CD1c-positive myeloid dendritic cell (primary cell): ENCODE measurements around the gene LMLN.
A peak's percentile ranks its signal among the peaks of the same experiment; 100 is the strongest.
"Not testable (repeated sequence)": the region's sequence is repeated elsewhere in the genome, so short reads cannot be mapped to it uniquely, and the experiment has no call there.

Experiments used
- DNase-seq: peaks from one replicate; pipeline ENCODE4 v3.0.0-alpha.2; 2016; ENCODE audit errors: extremely low spot score

The LMLN gene, protein sequence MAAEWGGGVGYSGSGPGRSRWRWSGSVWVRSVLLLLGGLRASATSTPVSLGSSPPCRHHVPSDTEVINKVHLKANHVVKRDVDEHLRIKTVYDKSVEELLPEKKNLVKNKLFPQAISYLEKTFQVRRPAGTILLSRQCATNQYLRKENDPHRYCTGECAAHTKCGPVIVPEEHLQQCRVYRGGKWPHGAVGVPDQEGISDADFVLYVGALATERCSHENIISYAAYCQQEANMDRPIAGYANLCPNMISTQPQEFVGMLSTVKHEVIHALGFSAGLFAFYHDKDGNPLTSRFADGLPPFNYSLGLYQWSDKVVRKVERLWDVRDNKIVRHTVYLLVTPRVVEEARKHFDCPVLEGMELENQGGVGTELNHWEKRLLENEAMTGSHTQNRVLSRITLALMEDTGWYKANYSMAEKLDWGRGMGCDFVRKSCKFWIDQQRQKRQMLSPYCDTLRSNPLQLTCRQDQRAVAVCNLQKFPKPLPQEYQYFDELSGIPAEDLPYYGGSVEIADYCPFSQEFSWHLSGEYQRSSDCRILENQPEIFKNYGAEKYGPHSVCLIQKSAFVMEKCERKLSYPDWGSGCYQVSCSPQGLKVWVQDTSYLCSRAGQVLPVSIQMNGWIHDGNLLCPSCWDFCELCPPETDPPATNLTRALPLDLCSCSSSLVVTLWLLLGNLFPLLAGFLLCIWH

DNA sequence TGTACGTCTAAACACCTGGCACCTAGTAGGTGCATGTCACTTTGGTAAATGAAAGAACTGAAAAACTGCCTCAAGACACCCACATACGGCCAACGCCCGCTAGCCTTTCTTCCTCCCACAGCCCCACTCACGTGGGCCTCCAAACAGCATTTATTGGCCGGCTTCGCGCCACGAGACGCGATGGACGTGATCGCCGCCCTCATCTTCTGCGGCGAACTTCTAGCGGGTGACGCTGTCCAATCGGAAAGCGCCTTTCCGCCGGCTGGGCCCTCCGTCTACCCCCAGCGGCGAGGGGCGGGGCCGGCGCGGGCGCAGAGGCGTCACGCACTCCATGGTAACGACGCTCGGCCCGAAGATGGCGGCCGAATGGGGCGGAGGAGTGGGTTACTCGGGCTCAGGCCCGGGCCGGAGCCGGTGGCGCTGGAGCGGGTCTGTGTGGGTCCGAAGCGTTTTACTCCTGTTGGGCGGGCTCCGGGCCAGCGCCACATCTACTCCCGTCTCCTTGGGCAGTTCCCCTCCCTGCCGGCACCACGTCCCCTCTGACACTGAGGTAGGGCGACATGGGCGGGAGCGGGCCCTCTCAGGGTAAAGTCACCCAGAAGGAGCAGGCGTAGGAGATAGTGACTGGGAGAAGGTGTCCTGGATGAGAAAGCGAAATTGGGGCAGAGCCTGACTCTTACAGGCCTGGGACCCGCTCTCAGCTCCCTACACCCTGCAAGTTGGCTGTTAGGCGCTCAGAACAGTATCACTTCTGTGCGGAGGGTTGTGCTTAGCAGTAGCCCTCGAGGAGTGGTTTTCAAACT lies at the start of gene LMLN:
LMLN (plus strand) TSS at position 327 of the 803 bp plus-strand sequence; CDS start at position 356, 29 bp downstream.
- DNase-seq, result peak; percentile 98

DNA sequence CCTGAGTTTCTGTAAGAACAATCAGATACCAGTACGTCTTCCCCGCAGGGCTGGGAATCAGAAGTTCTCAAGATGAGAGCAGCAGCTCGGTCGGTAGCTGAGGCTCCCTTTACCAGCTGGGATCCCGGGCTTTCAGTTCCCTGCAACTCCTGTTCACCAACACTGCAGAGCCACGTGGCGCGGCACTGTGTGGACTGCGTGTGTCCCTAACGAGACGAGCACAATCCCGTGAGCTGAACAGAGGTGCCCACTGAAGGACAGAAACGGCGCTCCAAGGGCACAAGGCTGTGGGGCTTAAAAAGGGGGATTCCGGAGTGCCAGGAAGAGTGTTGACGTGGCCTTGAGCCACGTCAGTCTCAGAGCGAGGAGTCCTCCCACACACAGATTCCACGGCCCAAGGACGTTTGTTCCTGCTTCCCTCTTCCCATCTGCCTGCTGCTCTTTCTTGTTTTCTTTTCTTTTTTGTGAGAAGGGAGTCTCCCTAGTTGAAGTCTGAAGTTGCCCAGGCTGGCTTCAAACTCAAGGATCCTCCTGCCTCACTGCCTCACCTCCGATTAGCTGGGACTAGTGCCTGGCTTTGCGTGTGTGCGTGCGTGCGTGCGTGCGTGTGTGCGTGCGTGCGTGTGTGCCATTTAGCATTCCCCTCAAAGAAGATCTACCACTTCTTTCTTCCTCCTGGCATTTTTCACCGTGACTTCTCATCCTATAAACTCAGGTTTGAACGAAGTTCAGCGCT lies 47.1 kb upstream of the LMLN start:
- DNase-seq, result peak; percentile 30

GRCh38 chr3:197913641-197914380 lies 46.2 kb upstream of the LMLN start:
- DNase-seq, result peak; percentile 56

DNA sequence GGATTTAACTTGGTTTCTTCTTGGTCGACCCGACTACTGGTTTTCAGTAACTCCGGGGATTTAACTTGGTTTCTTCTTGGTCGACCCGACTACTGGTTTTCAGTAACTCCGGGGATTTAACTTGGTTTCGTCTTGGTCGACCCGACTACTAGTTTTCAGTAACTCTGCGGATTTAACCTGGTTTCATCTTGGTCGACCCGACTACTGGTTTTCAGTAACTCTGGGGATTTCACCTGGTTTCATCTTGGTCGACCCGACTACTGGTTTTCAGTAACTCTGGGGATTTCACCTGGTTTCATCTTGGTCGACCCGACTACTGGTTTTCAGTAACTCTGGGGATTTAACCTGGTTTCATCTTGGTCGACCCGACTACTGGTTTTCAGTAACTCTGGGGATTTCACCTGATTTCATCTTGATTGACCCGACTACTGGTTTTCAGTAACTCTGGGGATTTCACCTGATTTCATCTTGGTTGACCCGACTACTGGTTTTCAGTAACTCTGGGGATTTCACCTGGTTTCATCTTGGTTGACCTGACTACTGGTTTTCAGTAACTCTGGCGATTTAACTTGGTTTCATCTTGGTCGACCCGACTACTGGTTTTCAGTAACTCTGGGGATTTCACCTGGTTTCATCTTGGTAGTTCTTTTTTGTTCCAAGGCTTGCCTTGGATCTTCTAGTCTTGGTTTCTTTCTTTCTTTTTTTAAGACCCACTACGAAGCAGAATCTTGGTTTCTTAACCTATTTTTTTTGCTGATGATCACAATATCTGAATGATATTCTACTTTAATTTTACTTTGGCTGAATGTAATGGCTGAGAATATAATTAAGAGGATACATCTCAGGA lies 38.4 kb upstream of the LMLN start:
- not testable (repeated sequence) for DNase-seq

DNA sequence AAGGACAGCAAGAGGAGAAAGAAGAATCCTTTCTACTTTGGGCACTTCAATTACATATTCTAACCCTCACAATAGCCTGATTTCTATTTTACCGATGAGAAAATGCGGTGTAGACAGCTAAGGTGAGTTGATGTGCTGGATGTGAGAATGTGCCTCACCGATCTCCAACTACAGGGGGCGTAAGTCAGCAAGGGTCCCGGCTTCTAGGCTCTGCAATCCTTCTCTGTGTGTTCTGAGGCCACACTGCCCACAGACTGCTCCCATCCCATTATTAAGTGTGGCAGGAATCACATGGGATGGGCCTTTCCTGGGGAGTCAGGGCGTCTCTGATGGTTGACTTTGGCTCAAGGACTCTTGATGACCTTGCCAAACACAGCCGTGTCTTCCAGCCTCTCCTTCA lies 33.6 kb upstream of the LMLN start:
- DNase-seq, result no peak

GRCh38 chr3:197927578-197927977 lies 32.4 kb upstream of the LMLN start:
- not testable (repeated sequence) for DNase-seq

- no peak for DNase-seq
These were observed 23.1 kb upstream of the LMLN start for GRCh38 chr3:197936819-197937384.

DNA sequence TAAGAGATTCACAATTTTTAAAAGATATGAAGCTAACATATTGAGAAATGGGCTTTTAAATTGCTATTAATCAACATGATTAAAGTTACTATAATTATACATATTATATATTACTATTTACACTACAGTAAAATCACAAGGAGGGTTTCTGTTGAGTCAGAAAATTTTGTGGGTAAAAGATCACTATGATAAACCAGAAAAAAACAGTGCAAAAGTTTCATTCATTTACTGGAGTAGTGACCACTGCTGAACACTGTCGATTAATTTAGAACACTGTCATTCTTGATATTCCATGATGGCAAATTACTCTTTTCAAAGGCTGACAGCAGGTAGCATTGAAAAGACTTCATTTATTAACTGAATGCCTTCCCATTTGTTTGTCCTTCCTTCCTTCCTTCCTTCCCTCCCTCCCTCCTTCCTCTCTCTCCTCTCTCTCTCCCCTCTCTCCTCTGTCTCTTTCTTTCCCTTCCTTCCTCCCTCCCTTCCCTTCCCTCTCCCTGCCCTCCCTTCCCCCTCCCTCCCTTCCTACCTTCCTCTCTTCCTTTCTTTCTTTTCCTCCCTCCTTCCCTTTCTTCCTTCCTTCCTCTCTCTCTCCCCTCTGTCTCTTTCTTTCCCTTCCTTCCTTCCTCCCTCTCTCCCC lies 19.2 kb upstream of the LMLN start:
- DNase-seq, result no peak

DNA sequence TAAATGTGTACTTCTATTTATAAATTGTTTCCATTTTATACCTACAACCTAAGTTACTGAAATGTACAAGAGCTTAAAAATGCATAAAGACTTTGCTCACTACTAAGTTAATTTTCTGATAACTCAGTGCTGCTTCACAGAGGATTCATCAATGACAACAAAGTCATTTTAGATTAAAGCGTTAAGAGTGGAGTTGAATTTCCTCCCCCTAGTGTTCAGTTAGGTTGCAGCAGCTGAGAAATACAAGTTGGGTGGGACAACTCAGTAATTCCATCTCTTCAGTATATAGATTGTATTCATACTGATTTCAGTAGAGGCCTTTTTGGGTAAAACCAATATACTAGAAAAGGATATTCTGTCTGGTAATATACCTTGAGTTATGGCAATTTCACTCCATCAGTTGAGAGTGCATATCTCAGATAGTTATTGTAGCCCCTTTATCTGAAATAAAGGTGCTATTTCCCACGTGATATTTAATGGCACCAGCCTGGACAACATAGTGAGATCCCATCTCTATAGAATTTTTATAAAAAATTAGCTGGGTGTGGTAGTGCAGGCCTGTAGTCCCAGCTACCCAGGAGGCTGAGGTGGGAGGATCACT lies 17.0 kb upstream of the LMLN start:
- DNase-seq, result peak; percentile 53

GRCh38 chr3:197949191-197949777 lies 10.7 kb upstream of the LMLN start:
- peak; percentile 7 for DNase-seq

DNA sequence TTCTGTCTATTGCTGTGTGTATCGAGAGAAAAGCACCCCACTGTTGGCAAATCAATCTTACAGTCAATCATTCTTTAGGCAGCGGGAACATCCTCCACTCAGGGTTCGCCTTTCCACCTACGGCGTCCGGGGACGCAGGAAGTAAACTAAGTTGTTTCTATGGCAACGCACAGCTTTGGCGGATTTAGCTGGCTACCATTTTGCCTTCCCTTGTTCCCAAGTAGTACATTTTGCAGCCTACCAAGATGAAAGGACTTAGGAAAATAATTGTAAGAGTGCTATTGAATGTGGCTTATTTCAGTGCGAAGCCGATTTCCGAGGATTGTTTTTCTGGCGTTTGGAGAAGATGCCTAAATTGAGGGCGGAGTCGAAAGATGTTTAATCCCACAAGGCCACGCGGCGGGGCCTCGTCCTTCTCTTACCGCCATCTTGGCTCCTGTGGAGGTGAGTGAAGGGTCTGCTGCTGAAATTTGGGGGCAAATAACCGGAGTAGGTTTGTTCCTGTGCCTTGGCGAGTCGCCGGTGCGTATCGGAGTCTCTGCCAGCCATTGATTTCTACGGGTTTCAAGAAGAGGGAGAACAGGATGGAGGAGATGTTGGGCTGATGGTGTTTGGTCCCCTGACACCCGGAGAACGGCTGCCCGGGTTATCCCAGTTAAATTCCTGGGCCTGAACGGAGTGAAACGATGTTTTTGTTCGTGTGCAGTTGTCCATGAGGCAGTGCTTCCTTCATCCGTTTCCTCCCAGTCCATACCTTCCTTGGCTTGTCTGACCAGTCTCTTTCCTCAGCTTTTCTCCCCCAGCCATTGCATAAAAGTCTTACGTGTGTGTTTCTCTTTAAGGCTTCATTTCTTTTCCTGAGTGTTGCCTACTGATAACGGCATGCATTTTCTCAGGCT lies 10.0 kb upstream of the LMLN start, which contains the start of gene RPL35A:
RPL35A (plus strand) TSS at position 413 of the 899 bp plus-strand sequence. CDS start 778 bp downstream, outside the sequence.
- DNase-seq, result peak; percentile 97

GRCh38 chr3:197950677-197951061 lies 9.3 kb upstream of the LMLN start:
- DNase-seq, result no peak

GRCh38 chr3:197951392-197951990 lies 8.5 kb upstream of the LMLN start:
- DNase-seq, result no peak

DNA sequence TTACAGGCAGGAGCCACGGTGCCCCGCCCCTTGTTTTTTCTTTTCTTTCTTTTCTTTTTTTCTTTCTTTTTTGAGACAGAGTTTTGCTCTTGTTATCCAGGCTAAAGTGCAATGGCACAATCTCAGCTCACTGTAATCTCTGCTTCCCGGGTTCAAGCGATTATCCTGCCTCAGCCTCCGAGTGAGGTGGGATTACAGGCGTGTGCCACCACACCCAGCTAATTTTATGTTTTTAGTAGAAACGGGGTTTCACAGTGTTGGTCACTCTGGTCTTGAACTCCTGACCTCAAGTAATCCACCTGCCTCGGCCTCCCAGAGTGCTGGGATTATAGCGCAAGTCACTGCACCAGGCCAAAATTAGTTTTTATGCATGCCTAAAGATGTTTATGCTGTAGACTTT lies 7.6 kb upstream of the LMLN start:
- no peak for DNase-seq

DNA sequence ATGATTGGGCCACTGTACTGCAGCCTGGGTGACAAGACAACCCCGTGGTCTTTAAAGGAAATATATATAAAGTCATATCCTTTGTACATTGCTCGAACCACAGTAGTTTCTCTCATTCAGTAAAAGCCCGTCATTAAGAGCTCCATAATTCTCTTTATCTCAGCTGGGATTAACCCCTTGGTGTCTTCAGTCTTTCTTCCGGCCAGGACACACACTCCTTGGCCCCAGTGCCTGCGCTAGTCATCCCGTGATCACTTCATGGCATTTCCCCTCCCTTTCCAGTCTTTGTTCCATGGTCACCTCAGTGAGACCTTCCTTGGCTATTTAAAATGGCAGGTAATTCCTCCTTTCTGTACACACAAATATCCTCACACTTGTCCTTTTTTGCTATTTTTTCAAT lies 6.7 kb upstream of the LMLN start:
- DNase-seq, result no peak

DNA sequence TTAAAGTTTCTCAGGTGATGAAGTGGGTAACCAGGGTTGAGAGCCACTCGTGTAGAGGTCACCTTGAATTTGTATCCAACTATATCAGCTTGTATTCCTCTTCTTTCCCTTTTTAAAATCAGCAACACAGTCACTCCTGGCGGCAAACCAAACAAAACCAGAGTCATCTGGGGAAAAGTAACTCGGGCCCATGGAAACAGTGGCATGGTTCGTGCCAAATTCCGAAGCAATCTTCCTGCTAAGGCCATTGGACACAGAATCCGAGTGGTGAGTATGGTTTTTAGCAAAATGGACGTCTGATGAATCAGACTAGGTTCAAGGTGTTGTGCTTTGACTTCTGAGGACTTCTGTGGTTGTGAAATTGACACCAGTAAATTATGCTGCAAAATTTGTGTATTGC lies 6.1 kb upstream of the LMLN start:
- no peak for DNase-seq
